ENCODE measurements around the gene B3GNT4.
"Not testable (repeated sequence)": the region's sequence is repeated elsewhere in the genome, so short reads cannot be mapped to it uniquely, and the experiment has no call there.

The B3GNT4 gene

GRCh38 chr12:122225683-122226365, 22.3 kb downstream of the B3GNT4 start, which contains the start of gene DIABLO:
Gene DIABLO (minus strand): TSS chr12:122226052. CDS start chr12:122226014, 38 bp downstream.
- peak; percentile 98 to 99 for DNase-seq

DNA sequence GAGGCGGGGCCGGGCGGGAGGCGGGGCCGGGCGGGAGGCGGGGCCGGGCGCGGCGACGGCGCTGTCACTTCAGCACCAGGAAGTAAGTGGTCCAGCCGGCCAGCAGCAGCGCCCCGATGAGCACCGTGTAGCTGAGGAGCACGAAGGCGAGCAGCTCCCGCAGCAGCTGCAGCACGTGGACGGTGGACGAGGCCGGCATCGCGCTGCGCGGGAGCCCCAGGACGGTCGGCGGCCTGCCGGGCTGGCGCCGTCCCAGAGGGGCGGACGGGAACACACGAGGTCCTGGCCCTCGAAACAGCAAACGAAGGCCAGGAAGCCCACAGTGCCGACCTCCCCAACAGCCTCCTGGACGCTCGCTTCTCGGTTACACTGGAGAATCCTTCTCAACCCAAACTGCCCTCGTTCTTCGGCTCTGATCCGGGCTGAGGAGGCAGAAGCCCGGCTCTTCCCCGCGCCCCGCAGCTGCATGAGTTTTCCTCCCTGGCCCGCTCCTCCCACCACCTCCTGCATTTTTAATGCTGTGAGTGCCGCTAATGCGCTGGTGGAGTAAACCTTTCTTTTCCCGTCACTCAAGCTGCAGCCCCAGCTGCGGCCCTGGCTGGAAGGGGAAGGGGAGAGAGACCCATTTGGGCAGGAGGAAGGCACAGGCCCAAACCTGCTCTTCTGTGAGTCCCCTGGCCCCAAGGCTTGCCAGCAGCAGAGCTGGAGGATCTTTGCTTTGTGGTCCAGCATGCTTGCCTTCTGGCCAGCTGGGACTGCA, 23.0 kb downstream of the B3GNT4 start:
- DNase-seq, result no peak

DNA sequence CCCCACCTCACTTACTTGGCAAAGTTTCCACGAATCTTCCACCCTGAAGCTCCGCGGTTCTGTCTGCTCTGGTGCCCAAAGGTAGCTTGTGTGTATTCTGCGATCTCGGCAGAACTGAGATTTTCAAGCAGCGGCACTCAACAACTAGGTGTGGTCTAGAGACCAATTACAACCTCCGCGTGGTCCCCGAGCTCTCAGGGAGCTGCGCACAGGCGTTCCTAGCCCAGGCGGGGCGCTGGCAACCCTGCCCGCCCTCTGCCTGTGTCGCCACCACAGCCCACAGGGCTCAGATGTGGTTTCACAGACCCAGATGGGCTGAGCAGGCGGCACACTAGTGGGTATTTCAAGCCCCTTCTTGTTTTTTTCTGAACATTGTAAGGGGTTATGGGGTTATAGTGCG, 23.8 kb downstream of the B3GNT4 start:
- DNase-seq, result no peak

GRCh38 chr12:122228092-122228491, 24.6 kb downstream of the B3GNT4 start:
- no peak for DNase-seq

- DNase-seq, result no peak
These were observed 27.3 kb downstream of the B3GNT4 start for GRCh38 chr12:122230798-122231197.

DNA sequence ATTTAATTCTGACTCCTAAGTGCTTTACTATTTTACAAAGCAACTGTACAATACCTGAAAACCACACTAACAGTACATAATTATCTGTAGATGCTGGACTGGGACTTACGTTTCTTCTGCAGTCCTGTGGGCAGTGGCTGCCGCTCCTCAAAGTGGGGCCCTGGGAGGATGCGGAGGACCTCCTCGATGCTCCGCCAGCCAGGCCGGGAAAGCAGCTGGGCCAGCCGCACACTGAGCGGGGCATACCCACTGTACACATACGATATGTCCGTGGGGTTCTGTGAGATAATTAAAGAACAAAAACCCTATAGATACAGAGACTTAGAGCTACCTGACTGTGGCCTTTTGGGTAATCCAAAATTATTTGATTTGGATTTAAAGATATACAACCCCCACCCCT, 29.2 kb downstream of the B3GNT4 start:
- no peak for DNase-seq

DNA sequence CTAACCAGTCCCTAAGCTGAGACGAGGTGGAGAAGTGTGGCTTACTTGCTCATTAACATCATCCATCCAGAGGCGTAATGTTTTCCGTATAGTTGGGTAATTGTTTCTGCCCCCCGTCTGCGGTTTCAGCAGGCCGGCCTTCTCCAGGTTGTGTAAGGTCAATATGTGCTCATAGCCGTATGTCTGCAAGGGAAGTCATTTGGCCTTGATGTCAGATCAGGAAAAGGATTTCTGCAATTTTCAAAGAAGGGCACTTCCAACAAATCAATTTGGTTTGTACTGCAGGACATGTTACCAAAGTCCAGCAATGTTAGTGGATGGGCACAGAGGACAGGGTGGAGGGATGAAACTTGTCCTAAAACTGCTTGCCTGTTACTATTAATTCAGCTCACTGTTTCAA, 32.2 kb downstream of the B3GNT4 start:
- no peak for DNase-seq

DNA sequence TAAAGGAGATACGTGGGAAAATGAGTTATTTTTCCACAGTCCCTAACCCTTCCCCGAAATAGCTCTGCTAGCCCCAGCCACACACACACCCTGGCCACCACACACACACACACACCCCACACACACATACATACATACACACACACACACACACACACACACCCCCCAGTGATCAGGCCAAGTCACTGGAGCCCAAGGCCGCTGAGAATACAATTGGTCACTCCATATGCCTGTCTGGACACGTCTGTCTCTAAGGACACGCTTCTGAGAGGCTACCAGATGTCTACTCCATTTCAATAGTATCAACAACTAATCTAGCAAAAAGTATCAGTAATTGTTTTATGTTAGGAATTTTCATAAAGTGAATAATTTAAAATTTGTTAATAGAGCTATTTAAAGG, 35.4 kb downstream of the B3GNT4 start:
- DNase-seq, result peak in 1 of 2 experiments; percentile 4

GRCh38 chr12:122243965-122244364, 40.5 kb downstream of the B3GNT4 start:
- DNase-seq, result no peak

DNA sequence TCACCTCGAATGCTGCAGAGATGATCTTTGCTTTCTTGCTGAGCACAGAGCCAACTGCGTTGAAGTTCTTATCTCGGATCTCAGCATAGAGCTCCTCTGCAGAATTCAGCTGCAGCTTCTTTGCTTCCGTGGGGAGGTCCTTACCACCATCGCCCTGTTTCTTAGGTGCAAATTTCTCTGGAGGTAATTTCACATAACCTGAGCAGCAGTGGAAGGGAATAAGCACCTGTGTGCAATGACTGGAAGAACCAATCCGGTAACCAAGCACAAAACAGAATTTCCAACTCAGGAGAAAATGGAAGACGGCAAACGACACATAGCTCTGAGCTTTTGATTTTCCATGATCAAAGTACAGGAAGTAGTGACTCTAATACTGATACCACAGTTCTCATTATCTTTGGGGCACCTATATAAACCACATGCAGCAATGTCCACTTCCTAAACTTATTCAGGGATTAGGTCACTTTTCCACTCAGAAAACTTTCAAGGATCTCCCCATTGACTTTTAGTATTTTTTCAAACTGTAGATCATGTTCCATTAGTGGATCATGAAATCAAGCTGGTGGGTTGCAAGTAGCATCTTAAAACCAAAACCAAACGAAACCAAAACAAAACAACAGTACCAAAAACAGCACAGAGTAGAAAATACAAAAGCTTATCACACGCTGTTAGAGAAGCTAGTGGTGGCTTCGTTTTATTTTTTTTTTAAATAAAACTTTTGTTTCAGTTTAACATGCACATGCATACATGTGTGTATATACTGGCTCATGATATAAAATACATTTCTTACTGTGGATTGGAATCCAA, 41.3 kb downstream of the B3GNT4 start:
- no peak for DNase-seq

DNA sequence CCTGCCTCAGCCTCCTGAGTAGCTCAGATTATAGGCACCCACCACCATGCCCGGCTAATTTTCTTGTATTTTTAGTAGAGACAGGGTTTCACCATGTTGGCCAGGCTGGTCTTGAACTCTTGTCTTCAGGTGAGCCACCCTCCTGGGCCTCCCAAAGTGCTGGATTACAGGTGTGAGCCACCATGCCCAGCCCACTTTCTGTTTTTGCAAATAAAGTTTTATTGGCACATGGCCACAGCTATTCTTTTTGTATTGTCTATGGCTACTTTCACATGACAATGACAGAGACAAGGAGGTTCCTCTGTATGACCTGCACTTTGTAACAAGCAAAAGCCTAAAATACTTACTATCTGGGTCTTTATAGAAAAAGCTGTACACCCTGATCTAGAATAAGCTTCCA, 42.0 kb downstream of the B3GNT4 start:
- no peak for DNase-seq

DNA sequence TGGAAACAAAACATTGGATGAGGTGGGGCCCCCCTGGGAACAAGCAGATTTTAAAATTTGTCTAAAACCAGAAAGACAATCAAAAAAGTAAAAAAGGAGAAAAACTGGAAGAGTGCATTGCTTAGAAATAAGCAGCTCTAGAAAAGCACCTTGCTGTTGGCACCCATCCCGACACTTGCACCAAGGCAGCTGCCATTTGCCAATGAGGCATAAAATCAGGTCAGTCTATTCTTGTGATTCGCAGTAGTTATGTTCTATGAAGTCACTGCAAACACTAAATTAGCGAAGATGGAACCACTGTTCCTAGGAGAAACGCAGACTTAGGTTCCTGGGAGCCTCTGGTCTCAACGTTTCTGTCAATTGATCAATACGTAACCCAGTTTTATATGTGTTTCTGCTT, 46.5 kb downstream of the B3GNT4 start:
- DNase-seq, result no peak

GRCh38 chr12:122250536-122250935, 47.0 kb downstream of the B3GNT4 start:
- no peak for DNase-seq

DNA sequence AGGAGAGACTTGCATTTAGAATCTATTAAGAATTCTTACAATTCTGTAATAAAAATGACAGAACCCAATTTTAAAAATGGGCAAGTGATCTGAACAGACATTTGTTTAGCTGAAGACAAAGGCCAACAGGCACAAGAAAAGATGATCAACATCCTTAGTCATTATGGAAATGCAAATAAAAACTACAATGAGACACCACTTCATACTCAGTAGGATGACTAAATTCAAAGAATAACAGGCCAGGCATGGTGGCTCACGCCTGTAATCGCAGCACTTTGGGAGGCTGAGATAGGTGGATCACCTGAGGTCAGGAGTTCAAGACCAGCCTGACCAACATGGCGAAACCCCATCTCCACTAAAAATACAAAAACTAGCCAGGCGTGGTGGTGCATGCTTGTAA, 55.0 kb downstream of the B3GNT4 start:
- not testable (repeated sequence) for DNase-seq

All from NCI-H524 (cell line).